GM19452 (cell line): ENCODE data around the gene GASK1A.
"Not testable (repeated sequence)": the region's sequence is repeated elsewhere in the genome, so short reads cannot be mapped to it uniquely, and the experiment has no call there.

Experiments
- ATAC-seq: cut with Tn5 transposase; IDR thresholded peaks from one replicate; pipeline ENCODE4 v1.9.1; 2021; ENCODE audit not compliant: unreplicated experiment

GASK1A gene

GRCh38 chr3:43059456-43059855 lies 80.3 kb downstream of the GASK1A start:
- no peak for ATAC-seq

GRCh38 chr3:43061101-43061895 lies 82.2 kb downstream of the GASK1A start:
- ATAC-seq, result no peak

- no peak for ATAC-seq
These were observed 83.0 kb downstream of the GASK1A start for GRCh38 chr3:43062040-43062563.

- no peak for ATAC-seq
These were observed 83.5 kb downstream of the GASK1A start for GRCh38 chr3:43062564-43063040.

GRCh38 chr3:43063114-43063513 lies 84.0 kb downstream of the GASK1A start:
- ATAC-seq, result no peak

- ATAC-seq, result not testable (repeated sequence)
These were observed 91.6 kb downstream of the GASK1A start for GRCh38 chr3:43070670-43071069.

- ATAC-seq, result no peak
These were observed 92.3 kb downstream of the GASK1A start for GRCh38 chr3:43071313-43071893.

- no peak for ATAC-seq
These were observed 93.2 kb downstream of the GASK1A start for GRCh38 chr3:43072361-43072760.

- ATAC-seq, result no peak
These were observed 94.2 kb downstream of the GASK1A start for GRCh38 chr3:43073116-43073835.

GRCh38 chr3:43073836-43074220 lies 94.7 kb downstream of the GASK1A start:
- no peak for ATAC-seq

GRCh38 chr3:43074482-43074881 lies 95.4 kb downstream of the GASK1A start:
- ATAC-seq, result no peak

GRCh38 chr3:43074901-43075689 lies 96.0 kb downstream of the GASK1A start:
- ATAC-seq, result no peak

- no peak for ATAC-seq
These were observed 97.0 kb downstream of the GASK1A start for GRCh38 chr3:43075904-43076661.

GRCh38 chr3:43076857-43077256 lies 97.7 kb downstream of the GASK1A start:
- no peak for ATAC-seq

GRCh38 chr3:43077261-43077660 lies 98.2 kb downstream of the GASK1A start:
- ATAC-seq, result no peak

- ATAC-seq, result no peak
These were observed 98.6 kb downstream of the GASK1A start for GRCh38 chr3:43077707-43078106.

- ATAC-seq, result no peak
These were observed 100.6 kb downstream of the GASK1A start for GRCh38 chr3:43079536-43080332.

- ATAC-seq, result no peak
These were observed 101.8 kb downstream of the GASK1A start for GRCh38 chr3:43080726-43081568.
